GM23248 (cell line): Measurements from ENCODE around the gene RPS17. TPM values are rescaled to one million over a fixed set of nuclear protein-coding genes. Genes with fewer than 3 reads are reported as not detected.
A peak's percentile ranks its signal among the peaks of the same experiment; 100 is the strongest.

Experiments used
- DNase-seq: peaks from one replicate; pipeline ENCODE4 v3.0.0-alpha.2; 2015
- H2AFZ ChIP-seq: fragments of 200-600 bp; sonication (generic); 2 replicates; pipeline ENCODE4 v1.6.1; 2016; ENCODE audit warnings: antibody characterized with exemption
- H3F3A ChIP-seq: fragments of 200-600 bp; sonication (generic); 2 replicates; pipeline ENCODE4 v1.6.1; 2016; ENCODE audit warnings: mild to moderate bottlenecking, antibody characterized with exemption, mixed run types; ENCODE audit not compliant: insufficient read depth
- H3K27ac ChIP-seq: fragments of 200-600 bp; sonication (generic); 2 replicates; pipeline ENCODE4 v1.5.1; 2016; ENCODE audit warnings: mild to moderate bottlenecking
- H3K27me3 ChIP-seq: fragments of 200-600 bp; sonication (generic); replicated peaks from 2 replicates; pipeline ENCODE4 v1.6.1; 2016; ENCODE audit warnings: mild to moderate bottlenecking; ENCODE audit not compliant: insufficient read depth
- H3K36me3 ChIP-seq: fragments of 200-600 bp; sonication (generic); 2 replicates; pipeline ENCODE4 v1.6.1; 2016; ENCODE audit warnings: low read depth, mild to moderate bottlenecking
- H3K4me1 ChIP-seq: fragments of 200-600 bp; sonication (generic); 2 replicates; pipeline ENCODE4 v1.6.1; 2016; ENCODE audit warnings: mild to moderate bottlenecking; ENCODE audit not compliant: insufficient read depth
- H3K4me2 ChIP-seq: fragments of 200-600 bp; sonication (generic); one replicate; pipeline ENCODE4 v1.6.1; 2016; ENCODE audit warnings: mild to moderate bottlenecking; ENCODE audit not compliant: unreplicated experiment
- H3K4me3 ChIP-seq: fragments of 200-600 bp; sonication (generic); 2 replicates; pipeline ENCODE4 v1.5.1; 2016; ENCODE audit warnings: mild to moderate bottlenecking
- H3K79me2 ChIP-seq: fragments of 200-600 bp; sonication (generic); 2 replicates; pipeline ENCODE4 v1.6.1; 2016; ENCODE audit warnings: mild to moderate bottlenecking; ENCODE audit not compliant: insufficient read depth
- H3K9ac ChIP-seq: fragments of 200-600 bp; sonication (generic); 2 replicates; pipeline ENCODE4 v1.6.1; 2016; ENCODE audit warnings: mild to moderate bottlenecking
- H3K9me2 ChIP-seq: fragments of 200-600 bp; sonication (generic); 2 replicates; pipeline ENCODE4 v1.6.1; 2016; ENCODE audit warnings: mixed run types, mild to moderate bottlenecking, moderate library complexity; ENCODE audit not compliant: insufficient read depth
- H3K9me3 ChIP-seq: fragments of 200-600 bp; sonication (generic); one replicate; pipeline ENCODE4 v1.6.1; 2017; ENCODE audit warnings: low read depth
- H4K20me1 ChIP-seq: fragments of 200-600 bp; sonication (generic); 2 replicates; pipeline ENCODE4 v1.6.0; 2016; ENCODE audit not compliant: insufficient read depth
- EZH2 ChIP-seq: fragments of 200-600 bp; sonication (generic); IDR thresholded peaks from 2 replicates; pipeline ENCODE4 v1.6.1; 2018; ENCODE audit warnings: antibody characterized with exemption, mild to moderate bottlenecking; ENCODE audit not compliant: insufficient read depth, poor library complexity, severe bottlenecking
- EZH2phosphoT487 ChIP-seq: fragments of 200-600 bp; sonication (generic); IDR thresholded peaks from 2 replicates; pipeline ENCODE4 v1.6.1; 2018; ENCODE audit warnings: antibody characterized with exemption, moderate library complexity, mild to moderate bottlenecking, low read depth; ENCODE audit not compliant: insufficient read depth
- WGBS, 2 experiments: methylation state at CpG; one replicate each; pipeline ENCODE4 v1.1.6; 2015 to 2017; ENCODE audit warnings: low lambda C conversion rate in 2 of 2, low coverage in 1 of 2; ENCODE audit errors: missing lambda C conversion rate in 2 of 2; 5-methylcytosine and 5-hydroxymethylcytosine counted together
- in situ Hi-C: fragments of 300-500 bp; cut with MboI; formaldehyde crosslinking; loops from 2 replicates; pipeline ENCODE4 v1.15.0; 2020
- polyA plus RNA-seq: library from polyadenylated mRNA; unstranded; fragments of >200 nt; fragmentation: Nextera tagmentation; extraction: Ambion mirVana; gene quantifications from 2 replicates; pipeline ENCODE4 v1.2.1, GENCODE V29; 2016
- total RNA-seq: library from RNA; depleted of rRNA; stranded (reverse); fragments of >200 nt; shearing (Covaris generic); gene quantifications from 2 replicates; pipeline ENCODE4 v1.2.3, GENCODE V29; 2014; rRNA removed

RPS17 gene
- total RNA-seq = 1,721 and 1,890 TPM in 2 replicates
- polyA plus RNA-seq = 553 and 581 TPM in 2 replicates

DNA sequence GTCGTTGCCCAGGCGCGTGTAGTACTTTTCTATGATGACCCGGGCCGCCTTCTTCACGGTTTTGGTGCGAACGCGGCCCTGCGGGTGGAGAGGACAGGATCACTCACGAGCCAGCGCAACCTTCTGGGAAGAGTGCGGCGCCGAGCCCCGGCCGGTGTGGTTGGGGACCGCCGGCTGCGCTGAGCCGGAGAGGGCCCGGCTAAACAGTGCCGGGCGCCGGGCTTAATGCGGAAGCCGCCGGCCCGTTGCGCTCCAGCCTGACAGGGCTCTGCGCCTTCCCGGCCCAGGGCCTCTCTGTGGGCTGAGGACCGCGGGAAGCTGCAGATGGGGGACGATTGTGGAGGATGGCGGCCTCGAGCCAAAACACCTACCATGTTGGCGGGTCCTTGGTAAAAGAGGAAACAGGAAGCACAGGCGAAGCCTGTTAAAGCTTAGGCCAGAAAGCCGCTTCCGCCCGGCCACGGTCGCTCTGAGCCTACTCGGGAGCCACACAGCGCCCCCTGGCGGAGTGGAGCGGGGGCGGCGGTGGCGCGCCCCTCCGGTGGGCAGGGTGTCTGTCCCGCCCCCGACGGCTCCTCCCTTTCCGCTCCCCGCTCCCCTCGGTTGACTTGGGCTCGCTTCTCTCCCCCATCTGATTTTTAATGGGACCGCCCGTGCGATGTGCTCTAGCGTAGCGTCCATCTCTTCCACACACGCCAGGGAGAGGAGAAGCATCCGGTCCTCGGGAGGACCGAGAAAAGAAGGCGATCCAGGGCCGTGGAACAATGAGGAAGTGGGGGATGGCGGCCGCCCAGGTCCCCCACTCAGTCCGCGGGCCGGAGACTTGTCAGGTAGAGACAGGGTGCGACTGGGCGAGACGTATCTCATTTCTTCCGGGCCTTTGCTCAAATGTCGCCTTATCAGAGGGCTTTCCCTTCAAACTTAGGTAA lies at the start of gene RPS17:
TSS of gene RPS17 (minus strand) at position 403 of the 929 bp plus-strand sequence. CDS start at position 374, 29 bp downstream.
- Histone ChIP-seq H3K4me1 (peaks cover 25% of the 10 kb centered on the region), H3K9ac (peak within 1 kb of the TSS; percentile 97), H3F3A (peaks cover 36% of the 10 kb centered on the region), H4K20me1 (peaks cover 23% of the 10 kb centered on the region; the same call in 1 of the 2 replicates), H3K36me3 (peaks cover 25% of the 10 kb centered on the region), H3K27me3 (no peaks in the 10 kb centered on the region), H3K4me2 (peak within 1 kb of the TSS; percentile 94), H3K9me2 (no peaks in the 10 kb centered on the region), H3K9me3 (no peaks in the 10 kb centered on the region), H3K79me2 (peaks cover 38% of the 10 kb centered on the region), H2AFZ (peak within 1 kb of the TSS; percentile 86), H3K27ac (peak within 1 kb of the TSS; percentile 74), H3K4me3 (peak within 1 kb of the TSS; percentile 94)
- in situ Hi-C loops = loop anchor here (25.0 kb wide), 1 partner anchor 472 kb away; the partner anchor contains the start of gene C15orf40
- peak; percentile 96 for DNase-seq
- no peak for TF ChIP-seq EZH2
- no peak for TF ChIP-seq EZH2phosphoT487
- WGBS, 2 experiments = 0 to 1% methylated on average over 75 to 78 of the region's 81 CpGs

GRCh38 chr15:82587805-82588204 lies 47.5 kb upstream of the RPS17 start:
- Histone ChIP-seq H3F3A (no peaks in the 10 kb centered on the region), H3K27ac (no peak overlapping the region), H3K27me3 (no peaks in the 10 kb centered on the region), H3K9me3 (no peaks in the 10 kb centered on the region), H3K4me1 (0 out of 2 replicates have a peak, but pooled peaks cover 6% of the 10 kb centered on the region), H3K4me3 (no peak overlapping the region), H4K20me1 (no peaks in the 10 kb centered on the region), H3K9me2 (no peaks in the 10 kb centered on the region), H2AFZ (no peak overlapping the region), H3K9ac (no peak overlapping the region), H3K79me2 (no peaks in the 10 kb centered on the region), H3K36me3 (no peaks in the 10 kb centered on the region), H3K4me2 (no peak overlapping the region)
- no peak for TF ChIP-seq EZH2
- TF ChIP-seq EZH2phosphoT487 = no peak
- peak; percentile 30 for DNase-seq
- in situ Hi-C loops = no loop called here
- 43 to 44% methylated on average over 4 of the region's 4 CpGs for WGBS, 2 experiments

DNA sequence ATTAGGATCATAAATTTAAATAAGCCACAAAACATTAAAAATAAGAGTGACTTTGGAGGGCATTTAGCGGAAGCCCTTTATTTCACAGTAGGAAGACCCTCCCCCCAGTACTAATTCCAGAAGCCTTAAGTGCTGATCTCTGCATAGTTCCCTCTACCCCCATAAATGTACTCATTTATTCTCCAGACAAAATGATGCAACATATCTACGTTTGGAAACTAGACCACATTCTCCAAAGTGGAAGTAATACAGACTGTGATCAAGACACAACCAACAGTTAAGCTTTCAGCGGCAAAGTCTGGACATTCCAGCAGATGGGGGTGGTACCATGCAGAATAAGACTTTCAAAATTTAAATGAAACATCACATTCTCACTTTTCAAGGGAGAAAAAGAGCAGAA lies 44.8 kb upstream of the RPS17 start:
- Histone ChIP-seq H3K9ac (no peak overlapping the region), H3K27ac (no peak overlapping the region), H3K36me3 (no peaks in the 10 kb centered on the region), H3K9me3 (no peaks in the 10 kb centered on the region), H3K27me3 (no peaks in the 10 kb centered on the region), H3K9me2 (no peaks in the 10 kb centered on the region), H3K4me1 (0 out of 2 replicates have a peak, but pooled peaks cover 6% of the 10 kb centered on the region), H3K4me2 (peak overlapping the region; percentile 3), H3K4me3 (0 out of 2 replicates have a peak overlapping the region, but pooled peaks have one; percentile 15), H4K20me1 (no peaks in the 10 kb centered on the region), H3F3A (no peaks in the 10 kb centered on the region), H2AFZ (peak overlapping the region; percentile 34; the same call in 1 of the 2 replicates), H3K79me2 (no peaks in the 10 kb centered on the region)
- 32 to 38% methylated on average over 3 of the region's 3 CpGs for WGBS, 2 experiments
- TF ChIP-seq EZH2 (no peak), EZH2phosphoT487 (0 out of 2 replicates have a peak, but pooled peaks have one; percentile 49)
- DNase-seq = peak; percentile 70
- in situ Hi-C loops = no loop called here

- no peak overlapping the region for H3K9ac ChIP-seq
- H3F3A ChIP-seq = no peaks in the 10 kb centered on the region
- no peak overlapping the region for H2AFZ ChIP-seq
- H3K9me3 ChIP-seq = no peaks in the 10 kb centered on the region
- H4K20me1 ChIP-seq = no peaks in the 10 kb centered on the region
- in situ Hi-C loops = no loop called here
- no peak overlapping the region for H3K4me3 ChIP-seq
- no peaks in the 10 kb centered on the region for H3K9me2 ChIP-seq
- WGBS, 2 experiments = 41 to 44% methylated on average over 2 of the region's 2 CpGs
- H3K4me2 ChIP-seq = no peak overlapping the region
- H3K79me2 ChIP-seq = no peaks in the 10 kb centered on the region
- no peak overlapping the region for H3K27ac ChIP-seq
- H3K4me1 ChIP-seq = 0 out of 2 replicates have a peak, but pooled peaks cover 6% of the 10 kb centered on the region
- TF ChIP-seq EZH2 (no peak), EZH2phosphoT487 (no peak)
- DNase-seq = no peak
- H3K27me3 ChIP-seq = no peaks in the 10 kb centered on the region
- H3K36me3 ChIP-seq = no peaks in the 10 kb centered on the region
Measured at GRCh38 chr15:82580713-82581112, 40.5 kb upstream of the RPS17 start.
